ENCODE measurements around the gene MRPL12. TPM values are rescaled to one million over a fixed set of nuclear protein-coding genes. Genes with fewer than 3 reads are reported as not detected.

MRPL12 gene
- total and polyA plus RNA-seq, 2 experiments from 2014 or later, result 24.5 to 94.6 TPM

DNA sequence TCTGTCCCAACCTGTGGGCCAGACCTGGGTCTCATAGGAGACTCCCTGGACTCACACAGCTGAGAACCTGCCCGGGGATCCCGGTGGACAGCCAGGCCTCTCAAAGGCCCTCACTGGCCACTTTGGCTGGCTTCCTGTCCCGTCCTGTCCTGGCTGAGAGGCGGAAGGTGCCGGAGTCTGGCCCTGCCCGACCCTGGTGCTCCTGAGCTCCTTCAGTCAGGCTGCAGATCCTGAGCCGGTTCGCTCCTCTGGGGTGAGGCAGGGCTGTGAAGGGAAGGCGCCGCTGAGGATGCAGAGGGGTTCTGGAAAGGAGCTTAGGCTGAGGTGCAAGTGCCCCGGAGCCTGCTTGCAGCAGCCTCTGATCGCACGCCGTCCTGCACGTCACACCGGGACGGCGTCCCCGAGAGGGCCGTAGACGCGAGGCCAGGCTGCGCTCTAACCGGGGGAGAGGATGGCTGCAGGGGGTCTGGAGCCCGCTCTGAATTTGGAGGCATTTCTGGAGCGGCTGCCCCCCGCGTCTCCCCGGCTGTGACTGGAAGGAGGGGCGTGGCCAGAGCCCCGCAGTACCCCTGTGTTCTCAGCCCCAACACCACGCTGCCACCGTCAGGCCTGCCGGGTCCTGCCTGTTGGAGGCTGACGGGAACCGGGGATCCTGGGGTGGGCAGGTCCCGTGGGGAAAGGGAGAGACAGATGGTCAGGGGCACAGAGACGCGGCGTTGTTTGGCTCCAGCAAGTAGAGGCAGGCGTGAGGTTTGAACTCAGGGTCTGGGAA lies 15.2 kb upstream of the MRPL12 start:
- H2AFZ ChIP-seq, result no peak overlapping the region
- H3K4me2 ChIP-seq, result no peak overlapping the region
- WGBS (ENCODE audit: low lambda C conversion rate, missing lambda C conversion rate), result 97% methylated on average over 40 of the region's 41 CpGs
- no peaks in the 10 kb centered on the region for H3K9me3 ChIP-seq (ENCODE audit: low read depth)
- no peaks in the 10 kb centered on the region for H3K27me3 ChIP-seq
- no peak overlapping the region for H3K27ac ChIP-seq
- no peak for TF ChIP-seq EZH2 (IDR thresholded peaks at IDR 0.05; ENCODE audit: borderline replicate concordance)
- TF ChIP-seq, protein P1, sequence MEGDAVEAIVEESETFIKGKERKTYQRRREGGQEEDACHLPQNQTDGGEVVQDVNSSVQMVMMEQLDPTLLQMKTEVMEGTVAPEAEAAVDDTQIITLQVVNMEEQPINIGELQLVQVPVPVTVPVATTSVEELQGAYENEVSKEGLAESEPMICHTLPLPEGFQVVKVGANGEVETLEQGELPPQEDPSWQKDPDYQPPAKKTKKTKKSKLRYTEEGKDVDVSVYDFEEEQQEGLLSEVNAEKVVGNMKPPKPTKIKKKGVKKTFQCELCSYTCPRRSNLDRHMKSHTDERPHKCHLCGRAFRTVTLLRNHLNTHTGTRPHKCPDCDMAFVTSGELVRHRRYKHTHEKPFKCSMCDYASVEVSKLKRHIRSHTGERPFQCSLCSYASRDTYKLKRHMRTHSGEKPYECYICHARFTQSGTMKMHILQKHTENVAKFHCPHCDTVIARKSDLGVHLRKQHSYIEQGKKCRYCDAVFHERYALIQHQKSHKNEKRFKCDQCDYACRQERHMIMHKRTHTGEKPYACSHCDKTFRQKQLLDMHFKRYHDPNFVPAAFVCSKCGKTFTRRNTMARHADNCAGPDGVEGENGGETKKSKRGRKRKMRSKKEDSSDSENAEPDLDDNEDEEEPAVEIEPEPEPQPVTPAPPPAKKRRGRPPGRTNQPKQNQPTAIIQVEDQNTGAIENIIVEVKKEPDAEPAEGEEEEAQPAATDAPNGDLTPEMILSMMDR (IDR thresholded peaks at IDR 0.05; ENCODE audit: poor library complexity), result no peak
- TF ChIP-seq EZH2phosphoT487 (IDR thresholded peaks at IDR 0.05; ENCODE audit: low read depth, severe bottlenecking, unreplicated experiment), result no peak
- H3K4me1 ChIP-seq (ENCODE audit: insufficient read depth), result peaks cover 12% of the 10 kb centered on the region
- no peaks in the 10 kb centered on the region for H3K9me2 ChIP-seq (replicated peaks; ENCODE audit: insufficient read depth)
- H3K4me3 ChIP-seq, result no peak overlapping the region
- peaks cover 48% of the 10 kb centered on the region for H3K79me2 ChIP-seq
- peaks cover 15% of the 10 kb centered on the region for H4K20me1 ChIP-seq (ENCODE audit: insufficient read depth, poor library complexity, severe bottlenecking)
- H3K36me3 ChIP-seq (replicated peaks; ENCODE audit: insufficient read depth, low read depth), result no peaks in the 10 kb centered on the region
- DNase-seq (ENCODE audit: low spot score), result no peak

DNA sequence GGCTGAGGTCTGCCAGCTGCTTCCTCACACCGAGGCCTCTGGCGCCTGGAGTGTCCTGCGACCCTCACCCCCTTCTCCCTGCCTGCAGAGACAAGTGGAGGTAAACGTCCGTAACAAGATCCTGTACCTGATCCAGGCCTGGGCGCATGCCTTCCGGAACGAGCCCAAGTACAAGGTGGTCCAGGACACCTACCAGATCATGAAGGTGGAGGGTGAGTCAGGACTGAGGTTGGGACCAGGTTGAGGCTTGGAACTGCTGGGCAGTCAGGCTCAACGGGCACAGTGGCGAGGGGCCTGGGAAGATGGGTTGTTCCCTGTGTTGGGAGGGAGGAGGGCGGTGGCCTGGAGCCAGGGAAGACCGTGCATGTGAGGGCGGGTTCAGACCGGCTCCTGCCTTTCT lies 14.6 kb upstream of the MRPL12 start:
- Histone ChIP-seq H4K20me1 (ENCODE audit: insufficient read depth, poor library complexity, severe bottlenecking) (peaks cover 15% of the 10 kb centered on the region), H3K36me3 (replicated peaks; ENCODE audit: insufficient read depth, low read depth) (no peaks in the 10 kb centered on the region), H2AFZ (no peak overlapping the region), H3K9me2 (replicated peaks; ENCODE audit: insufficient read depth) (no peaks in the 10 kb centered on the region), H3K9me3 (ENCODE audit: low read depth) (no peaks in the 10 kb centered on the region), H3K4me1 (ENCODE audit: insufficient read depth) (peaks cover 12% of the 10 kb centered on the region), H3K27me3 (no peaks in the 10 kb centered on the region), H3K4me2 (no peak overlapping the region), H3K79me2 (peaks cover 44% of the 10 kb centered on the region), H3K27ac (no peak overlapping the region), H3K4me3 (no peak overlapping the region)
- TF ChIP-seq, protein P1 (IDR thresholded peaks at IDR 0.05; ENCODE audit: poor library complexity), result no peak
- no peak for DNase-seq (ENCODE audit: low spot score)
- WGBS (ENCODE audit: low lambda C conversion rate, missing lambda C conversion rate), result 98% methylated on average over 14 of the region's 14 CpGs

DNA sequence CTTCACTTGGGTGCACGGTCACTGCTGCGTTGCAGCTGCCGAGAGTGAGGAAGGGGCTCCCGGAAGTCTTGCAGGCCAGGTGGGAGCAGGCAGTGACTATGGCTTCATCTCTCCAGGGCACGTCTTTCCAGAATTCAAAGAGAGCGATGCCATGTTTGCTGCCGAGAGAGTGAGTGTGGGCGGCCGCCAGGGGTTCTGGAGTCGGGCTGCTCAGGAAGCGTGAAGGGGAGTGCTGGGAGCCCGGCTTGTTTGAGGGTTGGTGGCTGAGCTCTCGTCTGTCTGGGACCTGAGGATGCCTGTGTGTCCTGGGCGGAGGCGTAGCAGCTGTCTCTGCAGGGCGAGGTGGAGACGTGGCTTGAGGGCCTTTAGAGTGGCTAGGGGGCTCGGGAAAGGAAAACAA lies 13.1 kb upstream of the MRPL12 start:
- no peak overlapping the region for H3K27ac ChIP-seq
- H3K79me2 ChIP-seq, result peaks cover 33% of the 10 kb centered on the region
- no peaks in the 10 kb centered on the region for H3K9me2 ChIP-seq (replicated peaks; ENCODE audit: insufficient read depth)
- H4K20me1 ChIP-seq (ENCODE audit: insufficient read depth, poor library complexity, severe bottlenecking), result peaks cover 11% of the 10 kb centered on the region
- no peak for DNase-seq (ENCODE audit: low spot score)
- no peak overlapping the region for H3K4me2 ChIP-seq
- no peaks in the 10 kb centered on the region for H3K36me3 ChIP-seq (replicated peaks; ENCODE audit: insufficient read depth, low read depth)
- peaks cover 5% of the 10 kb centered on the region for H3K4me1 ChIP-seq (ENCODE audit: insufficient read depth)
- H3K4me3 ChIP-seq, result no peak overlapping the region
- TF ChIP-seq, protein P1 (IDR thresholded peaks at IDR 0.05; ENCODE audit: poor library complexity), result no peak
- TF ChIP-seq EZH2 (IDR thresholded peaks at IDR 0.05; ENCODE audit: borderline replicate concordance) (no peak), EZH2phosphoT487 (IDR thresholded peaks at IDR 0.05; ENCODE audit: low read depth, severe bottlenecking, unreplicated experiment) (no peak)
- no peaks in the 10 kb centered on the region for H3K27me3 ChIP-seq
- WGBS (ENCODE audit: low lambda C conversion rate, missing lambda C conversion rate), result 95% methylated on average over 18 of the region's 18 CpGs
- no peaks in the 10 kb centered on the region for H3K9me3 ChIP-seq (ENCODE audit: low read depth)
- no peak overlapping the region for H2AFZ ChIP-seq

Measured in hepatocyte (in vitro differentiated cells).